Measurements from ENCODE around the gene AJM1. TPM values are rescaled to one million over a fixed set of nuclear protein-coding genes. Genes with fewer than 3 reads are reported as not detected.

AJM1 gene
- total and polyA plus RNA-seq, 2 of the 8 experiments (the other 6 are each of a cell fraction or from before 2014, with no cell fraction given) = 0.12 to 0.97 TPM

DNA sequence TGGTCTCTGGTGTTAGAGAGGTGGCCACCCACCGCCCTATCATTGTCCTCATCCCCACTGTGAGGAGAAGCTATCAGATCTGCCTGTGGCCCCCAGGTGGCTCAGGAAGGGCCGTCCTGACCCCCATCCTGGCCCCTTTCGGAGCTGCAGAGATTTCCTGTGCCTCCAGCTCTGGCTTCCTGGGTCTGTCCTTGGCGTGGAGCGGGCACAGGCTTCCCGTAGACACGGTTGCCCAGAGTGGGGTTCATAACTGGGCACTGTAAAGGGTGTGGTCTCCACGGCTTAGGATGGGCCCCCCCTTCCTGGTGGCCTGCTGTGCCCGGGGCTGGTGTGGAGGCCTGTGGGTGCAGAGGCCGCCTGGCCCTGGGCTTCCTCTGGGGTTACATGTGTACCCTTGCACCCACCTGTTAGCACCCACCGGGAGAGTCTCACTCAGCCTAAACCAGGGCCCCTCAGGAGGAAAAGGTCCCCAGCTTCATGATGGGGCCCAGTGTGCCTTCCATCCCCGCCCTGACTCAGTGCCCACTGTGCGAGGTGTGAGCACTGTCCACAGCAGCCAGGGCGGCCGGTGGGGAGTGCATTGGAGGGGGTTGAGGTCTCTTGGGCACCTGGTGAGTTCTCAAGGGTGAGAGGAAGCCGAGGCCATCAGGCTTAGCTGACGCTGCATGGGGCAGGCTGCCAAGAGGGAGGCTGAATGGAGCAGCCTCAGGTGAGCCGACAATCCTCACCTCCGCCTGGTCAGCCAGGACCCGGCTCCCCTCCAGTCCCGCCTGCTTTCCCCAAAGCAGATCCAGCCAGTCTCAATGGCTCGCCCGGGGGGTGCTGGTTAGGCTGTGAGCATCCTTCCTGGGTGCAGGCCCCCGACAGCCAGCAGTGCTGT, 15.3 kb upstream of the AJM1 start:
- Histone ChIP-seq H2BK15ac (ENCODE audit: low read length) (no peak overlapping the region), H3K9ac (replicated peaks in 1 of 4; ENCODE audit: extremely low read depth in 1 of 4, low read depth in 3 of 4, low read length in 3 of 4) (no peak overlapping the region), H3K23me2 (ENCODE audit: low read depth, low read length) (no peaks in the 10 kb centered on the region), H2BK12ac (ENCODE audit: low read depth, low read length) (no peak overlapping the region), H3K18ac (ENCODE audit: extremely low read depth, low read length) (no peak overlapping the region), H3K14ac (ENCODE audit: insufficient read length) (no peak overlapping the region), H3K9me3 (ENCODE audit: insufficient read depth in 2 of 2, low read depth in 1 of 2, low read length in 1 of 2) (no peaks in the 10 kb centered on the region), H3K4me1 (replicated peaks in 1 of 4; ENCODE audit: control insufficient read depth in 3 of 4, insufficient read depth in 4 of 4, low read length in 3 of 4) (peaks cover 0 to 6% (median 3%) of the 10 kb centered on the region in 4 experiments; a peak in 3 of 7 replicates), H2AK5ac (ENCODE audit: low read depth, low read length) (no peak overlapping the region), H3K4ac (replicated peaks; ENCODE audit: insufficient read length, low read depth, low read length) (no peak overlapping the region), H4K5ac (ENCODE audit: insufficient read length, low read depth, low read length) (no peak overlapping the region), H3K27me3 (replicated peaks in 1 of 4; ENCODE audit: control insufficient read depth in 3 of 4, extremely low read depth in 1 of 4, insufficient read depth in 3 of 4, low read length in 3 of 4) (no peaks in the 10 kb centered on the region), H3K23ac (ENCODE audit: insufficient read length) (no peak overlapping the region), H3K79me2 (ENCODE audit: control insufficient read depth in 1 of 2, insufficient read depth in 2 of 2, low read length in 2 of 2) (0 out of 4 replicates have a peak, but pooled peaks cover 0 to 4% of the 10 kb centered on the region in 2 experiments), H3K56ac (replicated peaks; ENCODE audit: insufficient read length, low read depth, low read length) (no peak overlapping the region), H3K4me3 (ENCODE audit: extremely low read depth in 1 of 4, insufficient read depth in 2 of 4, low read depth in 3 of 4, low read length in 4 of 4) (no peak overlapping the region), H4K91ac (replicated peaks; ENCODE audit: insufficient read length, low read length) (no peak overlapping the region), H3K27ac (ENCODE audit: low read depth, low read length) (no peak overlapping the region), H2BK20ac (ENCODE audit: low read length) (no peak overlapping the region), H3K4me2 (ENCODE audit: insufficient read depth in 1 of 2, low read depth in 2 of 2, low read length in 2 of 2) (no peak overlapping the region), H2BK5ac (ENCODE audit: low read depth, low read length) (no peak overlapping the region), H3K79me1 (ENCODE audit: low read depth, low read length) (peaks cover 11% of the 10 kb centered on the region), H3K36me3 (ENCODE audit: control insufficient read depth in 2 of 4, insufficient read depth in 4 of 4, low read length in 3 of 4) (peaks cover 17 to 56% (median 41%) of the 10 kb centered on the region in 4 experiments), H2BK120ac (replicated peaks; ENCODE audit: low read depth, low read length) (no peak overlapping the region), H2AFZ (ENCODE audit: low read length) (no peak overlapping the region), H4K8ac (ENCODE audit: extremely low read depth, insufficient read depth, low read length) (0 out of 2 replicates have a peak overlapping the region, but pooled peaks have one; percentile 51), H4K20me1 (replicated peaks in 1 of 2; ENCODE audit: control insufficient read depth in 1 of 2, insufficient read depth in 2 of 2, low read length in 2 of 2) (peaks cover 13 to 40% of the 10 kb centered on the region in 2 experiments)
- ChIA-PET POLR2A (ENCODE audit: partially characterized antibody) (interaction anchor here (0.8 to 1.5 kb wide), 4 partner anchors 8 to 18 kb away, joined by 3 to 5 read pairs (median 3); no protein-coding TSS in a partner anchor), CTCF (ENCODE audit: partially characterized antibody) (interaction anchor here (0.8 to 17.4 kb wide), 6 partner anchors 9 to 35 kb away, joined by 3 to 131 read pairs (median 4); partner anchors contain the start of gene AJM1)
- FAIRE-seq (no peak), DNase-seq (ENCODE audit: low read depth in 1 of 2, low spot score in 2 of 2) (no peak)
- 87% methylated on average over 23 of the region's 24 CpGs; no CpG with 5 or more reads in 1 of the 2 experiments for WGBS, 2 experiments (ENCODE audit: extremely low coverage in 1 of 2, insufficient coverage in 1 of 2, insufficient read length in 1 of 2, insufficient replicate concordance in 2 of 2, low coverage in 1 of 2, low lambda C conversion rate in 2 of 2, missing lambda C conversion rate in 1 of 2)
- TF ChIP-seq TEAD4 (IDR thresholded peaks at IDR 0.05; ENCODE audit: low read depth, low read length) = no peak
- no peak for TF ChIP-seq JUN (IDR thresholded peaks at IDR 0.05; ENCODE audit: low read depth, low read length)
- no peak for TF ChIP-seq NRF1 (IDR thresholded peaks at IDR 0.05; ENCODE audit: low read depth, low read length)
- no peak for TF ChIP-seq BCL11A (IDR thresholded peaks at IDR 0.05; ENCODE audit: low read depth in 2 of 2, low read length in 2 of 2)
- TF ChIP-seq KDM5A (IDR thresholded peaks at IDR 0.05; ENCODE audit: low read length) = no peak
- TF ChIP-seq NANOG (IDR thresholded peaks at IDR 0.05; ENCODE audit: insufficient read depth, low read depth, low read length, poor library complexity, severe bottlenecking) = no peak
- no peak for TF ChIP-seq CEBPB (IDR thresholded peaks at IDR 0.05; ENCODE audit: low read depth, low read length)
- TF ChIP-seq POU5F1 (IDR thresholded peaks at IDR 0.05; ENCODE audit: low read depth, low read length) = no peak
- TF ChIP-seq CBX8 (IDR thresholded peaks at IDR 0.05; ENCODE audit: borderline replicate concordance, low read depth, low read length) = no peak
- no peak for TF ChIP-seq ZNF274 (IDR thresholded peaks at IDR 0.05; ENCODE audit: borderline replicate concordance, extremely low read depth, low read length)
- TF ChIP-seq, protein P1, sequence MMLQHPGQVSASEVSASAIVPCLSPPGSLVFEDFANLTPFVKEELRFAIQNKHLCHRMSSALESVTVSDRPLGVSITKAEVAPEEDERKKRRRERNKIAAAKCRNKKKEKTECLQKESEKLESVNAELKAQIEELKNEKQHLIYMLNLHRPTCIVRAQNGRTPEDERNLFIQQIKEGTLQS (IDR thresholded peaks at IDR 0.05; ENCODE audit: insufficient read depth, low read depth, low read length) = no peak
- TF ChIP-seq ASH2L (IDR thresholded peaks at IDR 0.05; ENCODE audit: low read length) = no peak

Data from H1 (cell line).